Measurements from ENCODE around the gene PCGF2.
"Not testable (repeated sequence)": the region's sequence is repeated elsewhere in the genome, so short reads cannot be mapped to it uniquely, and the experiment has no call there.

Gene PCGF2

DNA sequence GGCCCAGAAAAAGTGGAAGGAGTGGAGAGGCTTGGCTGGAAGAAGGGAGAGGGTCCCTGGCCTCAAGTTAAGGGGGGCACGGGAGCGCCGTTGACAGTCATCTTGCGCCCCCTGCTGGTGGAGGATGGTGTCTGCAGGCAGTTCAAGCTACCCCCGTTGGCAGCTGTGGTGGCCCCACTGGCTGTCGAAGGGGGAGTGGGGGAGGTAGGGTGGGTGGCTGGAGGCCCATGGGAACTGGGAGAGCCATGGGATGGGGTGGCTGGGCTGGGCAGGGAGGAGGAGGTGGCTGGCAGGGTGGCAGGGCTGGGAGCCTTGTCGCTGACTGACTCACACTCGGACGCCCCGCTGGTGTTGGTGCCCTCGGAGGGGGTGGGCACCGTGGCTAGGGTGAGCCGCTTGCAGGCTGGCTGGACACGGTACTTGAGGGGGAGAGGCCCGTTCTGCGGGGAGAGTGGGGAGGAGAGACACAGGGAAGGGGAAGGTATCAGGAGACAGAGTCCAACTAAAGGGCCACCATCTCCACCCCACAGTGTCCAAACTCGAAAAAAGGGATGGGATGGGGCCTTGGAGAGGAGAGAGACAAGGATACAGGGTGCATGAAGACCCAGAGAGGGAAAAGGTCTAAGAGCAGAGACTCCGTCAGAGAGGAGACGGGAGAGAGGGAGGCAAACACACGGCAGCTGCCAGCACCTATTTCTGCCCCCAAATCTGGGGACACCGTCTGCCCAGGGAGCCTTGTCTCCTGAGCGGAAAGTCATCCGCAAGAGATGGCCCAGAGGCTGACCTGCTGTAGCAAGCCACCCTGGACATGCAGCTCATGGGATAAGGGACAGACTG is 12.8 kb downstream of the PCGF2 start:
- DNase-seq (ENCODE audit: low read depth): no peak

DNA sequence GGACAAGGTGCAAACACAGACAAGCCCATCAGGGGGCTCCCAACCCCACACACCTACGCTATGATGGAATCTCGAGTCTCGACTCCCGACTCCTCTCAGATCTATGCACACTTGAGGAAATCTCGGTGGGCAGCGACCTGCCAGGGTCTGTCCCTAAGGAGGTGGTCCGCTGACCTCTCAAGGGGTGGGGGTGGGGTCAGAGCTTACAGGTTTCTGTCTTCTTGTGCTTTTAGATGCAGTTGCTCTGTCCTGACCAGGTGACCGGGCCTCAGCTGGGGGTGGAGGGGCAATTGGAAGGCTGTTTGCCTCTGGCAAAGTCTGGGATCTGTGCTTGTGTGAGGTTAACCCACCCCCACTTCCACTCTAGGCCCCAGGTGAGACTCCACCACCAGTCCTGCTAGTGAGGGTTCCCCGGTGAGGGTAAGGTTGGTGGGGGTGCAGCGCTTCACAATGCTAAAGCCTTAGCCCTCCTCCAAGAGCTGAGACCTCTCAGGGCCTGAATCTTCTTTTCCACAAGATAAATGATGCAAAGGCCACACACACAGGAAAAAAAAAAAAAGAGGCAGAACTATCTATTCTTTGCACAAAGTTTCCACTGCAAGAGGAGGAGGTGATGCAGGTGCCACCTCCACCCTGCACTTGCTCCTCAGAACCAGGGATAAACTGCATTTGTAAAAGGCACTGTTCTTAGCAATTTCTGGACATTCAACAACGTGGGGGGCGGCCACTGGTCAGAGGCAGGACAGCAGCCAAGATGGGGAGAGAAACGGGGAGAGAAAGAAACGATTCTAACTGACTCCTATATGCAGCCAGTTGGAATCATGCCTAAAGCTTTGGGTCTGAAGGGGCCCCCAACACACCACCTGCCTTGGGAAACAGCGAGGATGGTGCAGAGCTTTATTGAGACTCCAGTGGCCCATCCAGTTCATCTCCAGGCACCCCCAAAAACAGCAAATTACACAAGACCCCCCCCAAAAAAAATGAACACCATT is 13.9 kb downstream of the PCGF2 start:
- no peak for DNase-seq (ENCODE audit: low read depth)

- DNase-seq (ENCODE audit: low read depth): no peak
These were observed 14.7 kb downstream of the PCGF2 start for GRCh38 chr17:38733282-38733981.

GRCh38 chr17:38732376-38733281 is 15.5 kb downstream of the PCGF2 start:
- DNase-seq (ENCODE audit: low read depth): no peak

DNA sequence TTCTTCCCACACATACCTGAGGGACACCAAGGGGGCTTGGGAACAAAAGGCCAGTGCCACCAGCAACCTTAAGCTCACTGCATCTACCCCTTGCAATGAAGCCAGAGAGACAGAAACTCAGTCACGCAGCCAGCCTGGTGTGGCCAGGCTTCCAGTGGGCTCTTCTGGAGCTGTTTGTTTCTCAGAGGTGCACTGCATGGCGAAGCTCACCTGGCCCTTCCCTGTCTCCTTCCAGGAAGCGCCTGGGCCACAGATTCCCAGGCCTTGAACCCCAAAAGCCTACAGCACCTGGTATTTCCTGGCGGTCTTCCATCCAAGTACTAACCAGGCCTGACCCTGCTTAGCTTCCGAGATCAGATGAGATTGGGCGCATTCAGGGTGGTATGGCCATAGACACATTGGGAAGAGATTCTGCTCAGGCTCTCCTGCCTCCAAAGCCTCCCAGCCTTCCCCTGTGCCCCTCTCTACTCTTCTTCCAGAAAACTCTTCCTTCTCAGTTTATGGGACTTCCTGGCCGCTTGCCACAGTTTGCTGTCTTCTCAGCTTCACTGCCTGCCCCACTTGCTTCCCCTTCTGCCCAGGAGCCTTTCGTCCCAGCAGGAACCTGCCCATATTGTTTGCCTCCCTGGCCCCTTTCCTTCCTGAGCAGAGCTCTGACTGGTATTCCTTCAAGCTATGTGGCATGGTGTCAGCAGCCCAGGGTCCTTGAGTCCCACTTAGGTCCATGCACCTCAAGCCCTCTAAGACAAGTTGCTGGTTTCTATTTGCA is 16.4 kb downstream of the PCGF2 start:
- no peak for DNase-seq (ENCODE audit: low read depth)

DNA sequence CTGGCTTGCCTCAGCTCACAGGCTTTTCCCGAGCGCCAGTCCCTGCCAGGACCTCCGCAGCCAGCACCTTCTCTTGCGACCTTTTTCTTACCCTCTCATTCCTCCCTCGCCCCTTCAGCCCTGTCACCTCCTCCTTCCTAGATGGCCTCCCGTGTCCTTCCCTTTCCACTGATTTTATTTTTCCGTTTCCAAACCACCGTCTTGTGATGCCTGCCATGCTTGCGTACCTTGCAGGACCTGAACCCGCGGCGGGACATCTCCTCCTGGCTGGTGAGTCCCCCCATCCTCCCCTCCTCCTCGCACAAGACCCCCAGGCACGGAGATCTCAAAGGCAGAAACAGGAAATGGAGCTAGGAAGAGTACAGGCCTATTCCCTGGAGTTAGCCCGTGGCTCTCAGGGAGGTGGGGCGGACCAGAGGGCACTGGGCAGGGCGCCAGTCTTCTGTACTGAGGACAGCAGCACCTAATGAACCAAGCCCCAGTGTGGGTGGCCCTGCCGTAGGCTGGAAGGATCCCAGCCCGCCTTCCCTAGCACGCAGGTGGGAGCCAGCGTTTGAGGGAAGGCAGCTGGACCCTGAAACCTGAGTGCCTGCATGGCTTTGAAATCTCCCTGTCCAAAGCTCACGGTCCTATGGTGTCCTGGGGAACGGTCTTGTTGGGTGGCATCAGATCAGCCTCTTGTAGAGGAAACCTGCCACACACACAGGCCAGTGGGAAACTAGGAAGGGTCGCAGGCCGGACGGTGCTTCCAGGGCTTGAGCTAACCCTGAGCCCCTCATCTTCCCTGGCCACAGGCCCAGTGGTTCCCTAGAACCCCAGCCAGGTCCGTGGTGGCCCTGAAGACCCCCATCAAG is 17.4 kb downstream of the PCGF2 start:
- DNase-seq (ENCODE audit: low read depth): no peak

- DNase-seq (ENCODE audit: low read depth): peak; percentile 76
These were observed 18.1 kb downstream of the PCGF2 start, which contains the start of gene CISD3 for GRCh38 chr17:38729886-38730525. TSS of gene CISD3 (plus strand) at chr17:38730341. CDS start at chr17:38730359, 18 bp downstream.

GRCh38 chr17:38729368-38729885 is 18.7 kb downstream of the PCGF2 start:
- DNase-seq (ENCODE audit: low read depth): no peak

DNA sequence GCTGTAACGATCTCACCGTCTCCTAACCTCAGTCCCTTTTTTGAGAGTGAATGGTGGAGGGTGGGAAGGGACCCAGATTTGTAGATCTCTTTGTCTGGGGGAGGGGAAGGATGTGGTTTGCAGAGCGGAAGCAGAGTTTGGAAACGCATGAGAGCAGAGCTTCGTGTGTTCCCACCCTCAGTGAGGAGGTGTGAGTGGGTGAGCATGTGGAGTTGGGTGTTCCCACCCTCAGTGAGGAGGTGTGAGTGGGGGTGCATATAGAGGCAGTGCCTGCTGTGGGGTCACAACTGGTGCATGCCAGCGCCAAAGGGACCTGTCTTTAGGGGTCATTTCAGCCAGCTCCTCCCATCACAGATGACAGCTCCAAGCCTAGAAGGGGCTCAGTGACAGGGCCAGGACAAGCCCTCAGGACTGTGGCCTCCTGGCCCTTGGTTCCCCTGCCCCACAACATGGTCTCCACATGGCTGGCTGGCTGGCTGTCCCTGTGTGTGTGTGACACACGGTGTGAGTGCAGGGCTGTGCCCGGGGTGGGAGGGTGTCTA is 19.8 kb downstream of the PCGF2 start:
- DNase-seq (ENCODE audit: low read depth): no peak

- DNase-seq (ENCODE audit: low read depth): no peak
These were observed 20.4 kb downstream of the PCGF2 start for GRCh38 chr17:38727736-38728135.

GRCh38 chr17:38726145-38726544 is 22.0 kb downstream of the PCGF2 start:
- not testable (repeated sequence) for DNase-seq (ENCODE audit: low read depth)

DNA sequence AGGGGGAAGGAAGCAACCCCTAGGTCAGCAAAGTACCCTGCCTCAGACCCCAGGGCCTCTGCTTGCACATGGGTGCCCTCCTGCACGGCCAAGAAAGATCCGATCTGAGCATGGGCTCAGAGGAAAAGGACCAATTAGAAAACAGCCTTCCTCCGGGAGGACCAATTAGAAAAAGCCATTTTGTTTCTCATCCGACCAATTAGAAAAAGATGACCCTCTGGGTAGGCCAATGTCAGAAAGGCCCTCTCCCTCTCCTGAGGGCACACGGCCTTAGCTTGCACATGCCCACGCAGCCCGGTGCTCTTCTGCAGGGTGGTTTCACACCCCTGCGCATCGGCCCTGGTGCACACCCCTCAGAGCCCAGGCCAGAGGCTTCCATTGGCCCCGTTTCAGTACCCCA is 23.1 kb downstream of the PCGF2 start:
- no peak for DNase-seq (ENCODE audit: low read depth)

DNA sequence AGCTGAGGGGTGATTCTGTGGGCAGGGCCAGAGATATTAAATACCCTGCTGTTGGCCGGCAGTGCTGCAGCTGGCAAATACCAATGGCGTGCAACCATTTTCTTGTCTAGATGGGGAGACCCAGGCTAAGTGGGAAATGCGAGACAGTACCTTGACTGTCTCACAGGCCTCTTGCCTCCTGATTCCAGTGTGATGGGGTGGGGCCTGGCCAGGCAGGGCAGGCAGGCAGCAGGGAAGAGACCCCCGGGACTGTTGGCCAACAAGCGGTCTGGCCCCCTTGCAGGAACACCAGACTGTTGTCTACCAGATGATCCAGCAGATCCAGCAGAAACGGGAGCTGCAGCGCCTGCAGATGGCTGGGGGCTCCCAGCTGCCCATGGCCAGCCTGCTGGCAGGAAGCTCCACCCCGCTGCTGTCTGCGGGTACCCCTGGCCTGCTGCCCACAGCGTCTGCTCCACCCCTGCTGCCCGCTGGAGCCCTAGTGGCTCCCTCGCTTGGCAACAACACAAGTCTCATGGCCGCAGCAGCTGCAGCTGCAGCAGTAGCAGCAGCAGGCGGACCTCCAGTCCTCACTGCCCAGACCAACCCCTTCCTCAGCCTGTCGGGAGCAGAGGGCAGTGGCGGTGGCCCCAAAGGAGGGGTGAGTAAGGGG is 23.7 kb downstream of the PCGF2 start:
- no peak for DNase-seq (ENCODE audit: low read depth)

GRCh38 chr17:38721802-38722201 is 26.3 kb downstream of the PCGF2 start:
- no peak for DNase-seq (ENCODE audit: low read depth)

- DNase-seq (ENCODE audit: low read depth): no peak
These were observed 27.2 kb downstream of the PCGF2 start for GRCh38 chr17:38720941-38721340.

DNA sequence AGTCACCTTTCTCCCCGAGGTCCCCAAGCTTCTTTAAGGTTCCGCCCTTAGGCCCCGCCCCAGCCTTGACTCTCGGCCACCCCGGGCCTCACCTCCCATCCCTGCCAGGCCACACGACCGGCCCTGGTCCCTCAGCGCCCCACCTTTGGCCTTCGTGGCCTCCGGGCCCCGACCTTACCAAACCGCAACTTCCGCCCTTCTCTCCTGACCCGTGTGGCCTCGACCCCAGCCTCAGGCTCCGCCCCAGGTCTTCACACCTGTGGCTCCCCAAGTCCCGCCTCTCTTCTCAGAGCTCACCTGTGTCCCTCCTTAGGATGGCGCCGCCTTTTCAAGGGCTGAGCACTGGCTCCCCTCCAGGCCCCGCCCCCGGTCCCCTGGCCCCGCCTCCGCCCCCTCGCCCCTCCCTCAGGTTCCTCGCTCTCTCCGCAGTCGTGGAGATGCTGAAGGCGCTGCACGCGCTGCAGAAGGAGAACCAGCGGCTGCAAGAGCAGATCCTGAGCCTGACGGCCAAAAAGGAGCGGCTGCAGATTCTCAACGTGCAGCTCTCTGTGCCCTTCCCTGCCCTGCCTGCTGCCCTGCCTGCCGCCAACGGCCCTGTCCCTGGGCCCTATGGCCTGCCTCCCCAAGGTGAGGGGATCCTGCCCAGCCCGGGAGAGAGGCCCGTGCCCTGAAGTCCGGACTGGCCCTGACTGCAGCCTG is 28.0 kb downstream of the PCGF2 start:
- no peak for DNase-seq (ENCODE audit: low read depth)

DNA sequence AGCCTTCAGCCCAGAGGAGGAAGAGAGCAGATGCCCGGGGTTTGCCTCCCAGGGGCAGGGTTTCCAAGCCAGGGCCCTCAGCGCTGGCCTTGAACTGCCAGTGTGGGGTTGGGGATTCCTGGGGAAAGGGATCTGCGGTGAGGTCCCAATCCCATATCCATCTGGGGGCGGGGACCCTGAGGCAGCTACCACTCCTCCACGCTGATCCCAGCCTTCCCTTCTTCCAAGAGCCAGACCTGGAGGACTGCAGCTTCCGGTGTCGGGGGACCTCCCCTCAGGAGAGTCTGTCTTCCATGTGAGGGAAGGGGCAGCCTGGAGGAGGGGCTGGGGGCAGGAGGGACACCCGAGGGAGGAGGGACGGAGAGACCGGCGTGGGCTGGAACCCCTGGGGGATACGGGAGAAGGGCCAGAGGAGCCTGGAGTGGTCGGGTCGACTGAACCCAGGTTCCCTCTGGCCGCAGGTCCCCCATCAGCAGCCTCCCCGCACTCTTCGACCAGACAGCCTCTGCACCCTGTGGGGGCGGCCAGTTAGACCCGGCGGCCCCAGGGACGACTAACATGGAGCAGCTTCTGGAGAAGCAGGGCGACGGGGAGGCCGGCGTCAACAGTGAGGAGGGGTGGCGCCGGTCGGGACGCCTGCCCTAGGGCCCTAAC is 28.7 kb downstream of the PCGF2 start:
- DNase-seq (ENCODE audit: low read depth): no peak

Data from GM04504 (cell line).